Panc1 (cell line): ENCODE measurements around the gene MAP4K2. TPM values are rescaled to one million over a fixed set of nuclear protein-coding genes. Genes with fewer than 3 reads are reported as not detected.

ENCODE experiments used
- ATAC-seq: fragments of 200-7000 bp; cut with Tn5 transposase; 2 replicates; pipeline ENCODE4 v1.9.1; 2020; ENCODE audit warnings: mild to moderate bottlenecking, moderate library complexity
- BruUV-seq: library from RNA; stranded (reverse); fragments of 400-500 nt; replicated peaks from 2 replicates; lab custom pipeline; 2021; lab: Mats Ljungman, UMichigan
- CTCF ChIA-PET: fragments of 300-600 bp; sonication (Branson Sonifier 250); formaldehyde crosslinking; loops from one replicate; lab custom pipeline; 2022; ENCODE audit warnings: antibody characterized with exemption; lab: Charles Lee
- POLR2A ChIA-PET: fragments of 300-600 bp; sonication (Branson Sonifier 250); formaldehyde crosslinking; loops from one replicate; lab custom pipeline; 2022; ENCODE audit warnings: antibody characterized with exemption; lab: Charles Lee
- DNase-seq: peaks from one replicate; pipeline ENCODE4 v3.0.0-alpha.2; 2010; ENCODE audit warnings: low read depth, low spot score
- H3K27ac ChIP-seq: 2 replicates; pipeline ENCODE4 v1.5.1; 2011; ENCODE audit warnings: mild to moderate bottlenecking, low read length, inconsistent platforms
- H3K27me3 ChIP-seq: fragments of 200-500 bp; sonication (Bioruptor generic); 2 replicates; pipeline ENCODE4 v1.6.0; 2014; ENCODE audit warnings: low read length, inconsistent platforms; ENCODE audit not compliant: control insufficient read depth, insufficient read depth
- H3K36me3 ChIP-seq: fragments of 200-500 bp; sonication (Bioruptor generic); 2 replicates; pipeline ENCODE4 v1.5.1; 2014; ENCODE audit warnings: inconsistent platforms, mild to moderate bottlenecking, low read length, moderate library complexity; ENCODE audit not compliant: control insufficient read depth, insufficient read depth
- H3K4me1 ChIP-seq: 2 replicates; pipeline ENCODE4 v1.5.1; 2011; ENCODE audit warnings: inconsistent platforms, mild to moderate bottlenecking, low read length, moderate library complexity; ENCODE audit not compliant: control insufficient read depth, insufficient read depth
- H3K4me3 ChIP-seq, 2 experiments: 2 replicates each; pipeline ENCODE4 v1.5.1; 2011 to 2012; ENCODE audit warnings: low read depth in 2 of 2, low read length in 2 of 2, mild to moderate bottlenecking in 2 of 2, inconsistent platforms in 1 of 2, moderate library complexity in 1 of 2
- H3K9me3 ChIP-seq: fragments of 200-500 bp; sonication (Bioruptor generic); 2 replicates; pipeline ENCODE4 v1.5.1; 2014; ENCODE audit warnings: low read depth, mild to moderate bottlenecking, inconsistent platforms, low read length, moderate library complexity; ENCODE audit not compliant: control insufficient read depth, insufficient read depth
- CTCF ChIP-seq: fragments of 450-650 bp; IDR thresholded peaks from 2 replicates; pipeline ENCODE4 v1.5.1; 2017; ENCODE audit warnings: mild to moderate bottlenecking
- POLR2AphosphoS5 ChIP-seq: IDR thresholded peaks from 2 replicates; pipeline ENCODE4 v1.6.1; 2012; ENCODE audit warnings: mild to moderate bottlenecking, low read depth, low read length, moderate library complexity
- REST ChIP-seq, 2 experiments: IDR thresholded peaks; 2 replicates each; pipeline ENCODE4 v1.6.1; 2011 to 2012; ENCODE audit warnings: low read depth in 2 of 2, control low read depth in 1 of 2, low read length in 1 of 2, mild to moderate bottlenecking in 1 of 2, moderate library complexity in 1 of 2; ENCODE audit not compliant: insufficient read depth in 1 of 2
- SIN3A ChIP-seq: IDR thresholded peaks from 2 replicates; pipeline ENCODE4 v1.6.1; 2012; ENCODE audit warnings: low read depth, mild to moderate bottlenecking, low read length, moderate library complexity, borderline replicate concordance; ENCODE audit not compliant: insufficient read depth
- TCF7L2 ChIP-seq: IDR thresholded peaks from 2 replicates; pipeline ENCODE4 v1.6.1; 2011; ENCODE audit warnings: mild to moderate bottlenecking, low read depth, low read length, inconsistent platforms
- in situ Hi-C: cut with HindIII; loops from 2 replicates; pipeline ENCODE4 v1.10.0; 2016; ENCODE audit warnings: low sequenced_read_pairs, low pct_unique_long_range_greater_than_20kb
- intact Hi-C: fragments of 100-400 bp; cut with micrococcal nuclease; formaldehyde crosslinking; loops from one replicate; pipeline ENCODE4 v1.10.0; 2022; ENCODE audit not compliant: unreplicated experiment
- total RNA-seq: library from RNA; stranded (reverse); gene quantifications from one replicate; pipeline ENCODE4 v1.2.1, GENCODE V29; 2021; ENCODE audit not compliant: unreplicated experiment

MAP4K2 gene
- total RNA-seq, 1 experiment from 2014 or later: 46.4 TPM

GRCh38 chr11:64796047-64796756 is 6.8 kb downstream of the MAP4K2 start:
- Histone ChIP-seq H3K27me3 (no peaks in the 10 kb centered on the region), H3K4me3 (no peak overlapping the region), H3K27ac (no peak overlapping the region), H3K36me3 (no peaks in the 10 kb centered on the region; the same call in 1 of the 2 replicates), H3K9me3 (no peaks in the 10 kb centered on the region), H3K4me1 (no peaks in the 10 kb centered on the region)
- POLR2A ChIA-PET: no interaction called here
- BruUV-seq: no TSS peak
- DNase-seq (no peak), ATAC-seq (no peak)
- intact Hi-C loops: no loop called here
- in situ Hi-C loops: no loop called here
- CTCF ChIA-PET: no interaction called here
- TF ChIP-seq POLR2AphosphoS5: no peak
- no peak for TF ChIP-seq TCF7L2

- intact Hi-C loops: no loop called here
- Histone ChIP-seq H3K36me3 (no peaks in the 10 kb centered on the region; the same call in 1 of the 2 replicates), H3K27ac (no peak overlapping the region), H3K4me3 (no peak overlapping the region), H3K4me1 (no peaks in the 10 kb centered on the region), H3K9me3 (no peaks in the 10 kb centered on the region), H3K27me3 (no peaks in the 10 kb centered on the region)
- DNase-seq: no peak
- no TSS peak for BruUV-seq
- in situ Hi-C loops: no loop called here
- ATAC-seq: no peak
- CTCF ChIA-PET: interaction anchor here (0.6 kb wide), 1 partner anchor 53 kb away, joined by 4 read pairs; no protein-coding TSS in a partner anchor
- TF ChIP-seq CTCF: no peak
- no peak for TF ChIP-seq REST (IDR thresholded peaks at IDR 0.05; ENCODE audit: insufficient read depth in 1 of 2, low read depth in 2 of 2, low read length in 1 of 2)
- no peak for TF ChIP-seq SIN3A
- no peak for TF ChIP-seq TCF7L2
- no peak for TF ChIP-seq POLR2AphosphoS5
- POLR2A ChIA-PET: interaction anchor here (1.1 kb wide), 1 partner anchor 16 kb away, joined by 4 read pairs; the partner anchor contains the start of gene SF1
Observed at GRCh38 chr11:64794526-64794925, 8.5 kb downstream of the MAP4K2 start.
